ENCODE results near the gene PSMB2. TPM values are rescaled to one million over a fixed set of nuclear protein-coding genes. Genes with fewer than 3 reads are reported as not detected.

The PSMB2 gene
- total RNA-seq, 1 donor from 2014 or later, result 70.7 TPM

- no peak for DNase-seq (ENCODE audit: extremely low spot score, unreplicated experiment)
- TF ChIP-seq, protein P1, sequence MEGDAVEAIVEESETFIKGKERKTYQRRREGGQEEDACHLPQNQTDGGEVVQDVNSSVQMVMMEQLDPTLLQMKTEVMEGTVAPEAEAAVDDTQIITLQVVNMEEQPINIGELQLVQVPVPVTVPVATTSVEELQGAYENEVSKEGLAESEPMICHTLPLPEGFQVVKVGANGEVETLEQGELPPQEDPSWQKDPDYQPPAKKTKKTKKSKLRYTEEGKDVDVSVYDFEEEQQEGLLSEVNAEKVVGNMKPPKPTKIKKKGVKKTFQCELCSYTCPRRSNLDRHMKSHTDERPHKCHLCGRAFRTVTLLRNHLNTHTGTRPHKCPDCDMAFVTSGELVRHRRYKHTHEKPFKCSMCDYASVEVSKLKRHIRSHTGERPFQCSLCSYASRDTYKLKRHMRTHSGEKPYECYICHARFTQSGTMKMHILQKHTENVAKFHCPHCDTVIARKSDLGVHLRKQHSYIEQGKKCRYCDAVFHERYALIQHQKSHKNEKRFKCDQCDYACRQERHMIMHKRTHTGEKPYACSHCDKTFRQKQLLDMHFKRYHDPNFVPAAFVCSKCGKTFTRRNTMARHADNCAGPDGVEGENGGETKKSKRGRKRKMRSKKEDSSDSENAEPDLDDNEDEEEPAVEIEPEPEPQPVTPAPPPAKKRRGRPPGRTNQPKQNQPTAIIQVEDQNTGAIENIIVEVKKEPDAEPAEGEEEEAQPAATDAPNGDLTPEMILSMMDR (IDR thresholded peaks at IDR 0.05), result no peak
- H3K4me1 Mint-ChIP-seq (ENCODE audit: unreplicated experiment), result peaks cover 2% of the 10 kb centered on the region
- H3K27me3 Mint-ChIP-seq (ENCODE audit: unreplicated experiment), result peaks cover 24% of the 10 kb centered on the region
- no peaks in the 10 kb centered on the region for H3K9me3 Mint-ChIP-seq (ENCODE audit: unreplicated experiment)
- H3K27ac Mint-ChIP-seq (ENCODE audit: unreplicated experiment), result no peak overlapping the region
- no peak overlapping the region for H3K4me3 Mint-ChIP-seq (ENCODE audit: unreplicated experiment)
- H3K36me3 Mint-ChIP-seq (ENCODE audit: unreplicated experiment), result no peaks in the 10 kb centered on the region
Observed at GRCh38 chr1:35659589-35659988, 18.3 kb upstream of the PSMB2 start.

DNA sequence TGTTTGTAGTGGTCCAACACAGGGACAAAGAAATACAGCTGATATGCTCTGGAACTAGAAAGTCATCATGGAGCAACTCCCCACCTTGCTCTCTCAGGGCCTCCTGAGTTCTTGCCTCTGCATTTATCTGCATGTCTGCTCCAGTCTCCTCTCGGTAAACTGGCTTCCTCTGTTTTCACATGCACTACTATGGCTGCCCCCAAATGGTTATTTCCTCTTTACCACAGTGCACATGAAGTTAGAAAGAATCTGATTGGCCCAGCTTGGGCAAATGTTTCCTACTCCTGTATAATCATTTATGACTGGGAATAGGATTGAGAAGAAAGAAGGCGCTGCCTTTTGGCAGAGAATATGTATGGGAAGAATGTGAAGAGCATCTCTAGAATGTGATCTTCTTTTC is 16.5 kb upstream of the PSMB2 start:
- no peaks in the 10 kb centered on the region for H3K36me3 Mint-ChIP-seq (ENCODE audit: unreplicated experiment)
- peaks cover 2% of the 10 kb centered on the region for H3K4me1 Mint-ChIP-seq (ENCODE audit: unreplicated experiment)
- H3K4me3 Mint-ChIP-seq (ENCODE audit: unreplicated experiment), result no peak overlapping the region
- no peaks in the 10 kb centered on the region for H3K9me3 Mint-ChIP-seq (ENCODE audit: unreplicated experiment)
- TF ChIP-seq, protein P1 (IDR thresholded peaks at IDR 0.05), result no peak
- H3K27ac Mint-ChIP-seq (ENCODE audit: unreplicated experiment), result no peak overlapping the region
- peaks cover 24% of the 10 kb centered on the region for H3K27me3 Mint-ChIP-seq (ENCODE audit: unreplicated experiment)
- DNase-seq (ENCODE audit: extremely low spot score, unreplicated experiment), result no peak

GRCh38 chr1:35656863-35657232 is 15.5 kb upstream of the PSMB2 start:
- TF ChIP-seq, protein P1 (IDR thresholded peaks at IDR 0.05), result no peak
- DNase-seq (ENCODE audit: extremely low spot score, unreplicated experiment), result no peak
- H3K4me1 Mint-ChIP-seq (ENCODE audit: unreplicated experiment), result peaks cover 2% of the 10 kb centered on the region

DNA sequence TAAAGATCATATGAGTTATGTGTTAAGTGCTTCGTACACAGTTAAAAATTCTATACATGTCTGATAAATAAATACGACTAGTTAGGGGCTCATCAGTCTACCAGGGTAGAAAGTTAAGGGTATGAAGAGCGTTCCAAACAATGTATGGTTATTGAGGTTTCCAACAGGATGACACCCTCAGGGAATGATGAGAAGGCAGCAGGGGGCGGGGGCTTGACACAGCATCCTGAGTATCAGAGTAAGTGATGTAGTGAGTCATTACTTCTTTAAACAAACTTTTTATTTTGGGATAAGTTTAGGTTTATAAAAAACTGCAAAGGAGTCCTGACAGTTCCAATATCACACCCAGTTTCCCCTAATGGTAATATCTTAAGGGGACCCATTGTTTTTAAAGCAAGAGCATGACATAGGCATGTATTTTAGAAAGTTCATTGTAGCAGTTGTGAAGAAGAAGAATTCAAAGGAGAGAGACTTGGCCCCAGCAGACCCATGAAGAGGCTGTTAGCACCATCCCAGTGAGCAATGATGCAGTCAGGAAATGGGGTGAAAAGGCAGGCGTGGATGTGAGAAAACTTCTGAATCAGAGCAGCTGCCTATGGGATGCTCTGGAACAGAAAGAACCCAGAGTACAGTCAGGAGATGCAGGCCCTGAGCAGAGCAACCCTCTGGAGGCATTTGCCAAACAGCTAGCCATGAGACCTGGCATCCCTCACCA is 15.0 kb upstream of the PSMB2 start:
- TF ChIP-seq, protein P1 (IDR thresholded peaks at IDR 0.05), result no peak
- no peak overlapping the region for H3K27ac Mint-ChIP-seq (ENCODE audit: unreplicated experiment)
- H3K9me3 Mint-ChIP-seq (ENCODE audit: unreplicated experiment), result no peaks in the 10 kb centered on the region
- H3K36me3 Mint-ChIP-seq (ENCODE audit: unreplicated experiment), result no peaks in the 10 kb centered on the region
- H3K27me3 Mint-ChIP-seq (ENCODE audit: unreplicated experiment), result peaks cover 36% of the 10 kb centered on the region
- DNase-seq (ENCODE audit: extremely low spot score, unreplicated experiment), result no peak
- peaks cover 2% of the 10 kb centered on the region for H3K4me1 Mint-ChIP-seq (ENCODE audit: unreplicated experiment)
- no peak overlapping the region for H3K4me3 Mint-ChIP-seq (ENCODE audit: unreplicated experiment)

More at GRCh38 chr1:35656863-35657232, 15.5 kb upstream of the PSMB2 start:
- H3K9me3 Mint-ChIP-seq (ENCODE audit: unreplicated experiment), result no peaks in the 10 kb centered on the region
- peaks cover 31% of the 10 kb centered on the region for H3K27me3 Mint-ChIP-seq (ENCODE audit: unreplicated experiment)
- H3K36me3 Mint-ChIP-seq (ENCODE audit: unreplicated experiment), result no peaks in the 10 kb centered on the region
- no peak overlapping the region for H3K4me3 Mint-ChIP-seq (ENCODE audit: unreplicated experiment)
- H3K27ac Mint-ChIP-seq (ENCODE audit: unreplicated experiment), result no peak overlapping the region

- H3K4me1 Mint-ChIP-seq (ENCODE audit: unreplicated experiment), result peaks cover 2% of the 10 kb centered on the region
- no peaks in the 10 kb centered on the region for H3K9me3 Mint-ChIP-seq (ENCODE audit: unreplicated experiment)
- peaks cover 44% of the 10 kb centered on the region for H3K27me3 Mint-ChIP-seq (ENCODE audit: unreplicated experiment)
- H3K27ac Mint-ChIP-seq (ENCODE audit: unreplicated experiment), result no peak overlapping the region
- DNase-seq (ENCODE audit: extremely low spot score, unreplicated experiment), result no peak
- no peaks in the 10 kb centered on the region for H3K36me3 Mint-ChIP-seq (ENCODE audit: unreplicated experiment)
- TF ChIP-seq, protein P1 (IDR thresholded peaks at IDR 0.05), result no peak
- no peak overlapping the region for H3K4me3 Mint-ChIP-seq (ENCODE audit: unreplicated experiment)
Observed at GRCh38 chr1:35655196-35655595, 13.9 kb upstream of the PSMB2 start.
